AG09319 (cell line): Measurements from ENCODE around the gene APBA3.

Experiments used
- DNase-seq: peaks from one replicate; pipeline ENCODE4 v3.0.0-alpha.2; 2010; ENCODE audit warnings: low read depth; ENCODE audit errors: extremely low read depth
- CTCF ChIP-seq: IDR thresholded peaks from 2 replicates; pipeline ENCODE4 v1.5.1; 2011; ENCODE audit warnings: low read depth, mild to moderate bottlenecking, inconsistent platforms, low read length, moderate library complexity

The APBA3 gene

GRCh38 chr19:3774621-3775373 lies 13.3 kb upstream of the APBA3 start:
- no peak for TF ChIP-seq CTCF
- DNase-seq, result no peak

- no peak for TF ChIP-seq CTCF
- no peak for DNase-seq
These were observed 12.5 kb upstream of the APBA3 start for GRCh38 chr19:3773814-3774515.

- no peak for DNase-seq
- no peak for TF ChIP-seq CTCF
These were observed 10.5 kb upstream of the APBA3 start, which contains the start of gene RAX2 for GRCh38 chr19:3771906-3772455. Gene RAX2 (minus strand): TSS chr19:3772228. CDS start chr19:3771742, 486 bp downstream.

GRCh38 chr19:3771000-3771905 lies 9.8 kb upstream of the APBA3 start:
- DNase-seq, result no peak
- no peak for TF ChIP-seq CTCF

- DNase-seq, result no peak
- no peak for TF ChIP-seq CTCF
These were observed 8.9 kb upstream of the APBA3 start for GRCh38 chr19:3770136-3770999.

GRCh38 chr19:3769494-3769893 lies 8.0 kb upstream of the APBA3 start:
- TF ChIP-seq CTCF, result no peak
- DNase-seq, result no peak
